AG10803 (cell line): Measurements from ENCODE around the gene SLC6A18.

ENCODE experiments used
- DNase-seq: peaks from one replicate; pipeline ENCODE4 v3.0.0; 2010; ENCODE audit warnings: low read depth
- H3K4me3 ChIP-seq: 2 replicates; pipeline ENCODE4 v1.5.1; 2011; ENCODE audit warnings: mild to moderate bottlenecking, low read length, control low read depth
- CTCF ChIP-seq: conservative IDR thresholded peaks from 2 replicates; pipeline ENCODE4 v1.5.1; 2011; ENCODE audit warnings: mild to moderate bottlenecking, low read length, control low read depth, inconsistent platforms

The SLC6A18 gene

DNA sequence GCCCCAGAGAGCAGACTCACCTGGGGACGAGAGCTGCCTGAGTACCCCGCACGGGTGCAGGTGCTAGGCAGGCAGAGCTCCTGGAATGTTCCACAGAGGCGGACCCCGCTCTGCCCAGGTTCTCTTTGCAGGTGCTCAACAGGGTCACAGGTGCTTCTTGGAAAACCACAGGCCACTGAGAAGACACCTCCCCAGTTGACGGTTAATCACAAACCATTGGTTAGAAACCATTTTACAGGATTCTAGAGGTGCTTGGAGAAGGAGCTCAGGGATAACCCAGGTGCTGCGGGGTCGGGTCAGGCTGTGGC, 41.1 kb upstream of the SLC6A18 start:
- H3K4me3 ChIP-seq, result no peak overlapping the region
- no peak for DNase-seq
- no peak for TF ChIP-seq CTCF

DNA sequence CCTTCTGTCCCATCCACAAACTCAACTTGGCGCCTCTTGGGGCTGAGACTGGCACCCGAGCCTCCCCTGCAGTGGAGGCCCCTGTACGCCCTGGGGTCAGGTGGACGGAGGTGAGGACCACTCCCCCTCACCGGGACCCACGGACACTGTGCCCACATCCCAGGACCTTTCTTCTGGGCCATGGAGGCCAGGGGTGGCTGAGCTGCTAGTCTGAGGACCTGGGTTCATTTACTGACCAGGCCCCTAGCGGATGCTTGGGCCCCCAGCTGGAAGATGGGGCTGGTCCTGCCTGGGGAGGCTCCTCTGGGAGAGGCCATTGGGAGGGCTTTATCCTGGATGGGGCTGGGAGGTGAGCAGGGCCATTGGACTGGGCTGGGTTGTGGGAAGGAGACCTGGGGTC, 40.7 kb upstream of the SLC6A18 start:
- TF ChIP-seq CTCF, result no peak
- no peak overlapping the region for H3K4me3 ChIP-seq
- no peak for DNase-seq

DNA sequence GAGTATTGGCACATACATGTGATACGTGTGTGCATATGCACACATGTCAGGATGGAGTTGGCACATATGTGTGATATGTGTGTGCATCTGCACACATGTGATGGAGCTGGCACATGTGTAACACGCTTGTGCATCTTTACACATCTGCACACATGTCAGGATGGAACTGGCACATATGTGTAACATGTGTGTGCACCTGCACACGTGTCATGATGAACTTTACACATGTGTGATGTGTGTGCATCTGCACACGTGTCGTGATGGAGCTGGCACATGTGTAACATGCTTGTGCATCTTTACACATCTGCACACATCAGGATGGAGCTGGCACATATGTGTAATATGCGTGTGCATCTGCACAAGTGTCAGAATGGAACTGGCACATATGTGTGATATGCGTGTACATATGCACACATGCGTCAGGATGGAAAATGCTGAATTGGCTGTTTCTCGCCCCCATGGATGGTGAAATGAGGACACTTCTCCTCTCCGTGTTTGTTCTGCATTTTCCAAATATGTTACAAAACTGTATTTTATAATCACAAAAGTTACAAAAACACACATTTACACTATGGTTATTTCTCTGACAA, 40.0 kb upstream of the SLC6A18 start:
- DNase-seq, result no peak
- TF ChIP-seq CTCF, result no peak
- no peak overlapping the region for H3K4me3 ChIP-seq

DNA sequence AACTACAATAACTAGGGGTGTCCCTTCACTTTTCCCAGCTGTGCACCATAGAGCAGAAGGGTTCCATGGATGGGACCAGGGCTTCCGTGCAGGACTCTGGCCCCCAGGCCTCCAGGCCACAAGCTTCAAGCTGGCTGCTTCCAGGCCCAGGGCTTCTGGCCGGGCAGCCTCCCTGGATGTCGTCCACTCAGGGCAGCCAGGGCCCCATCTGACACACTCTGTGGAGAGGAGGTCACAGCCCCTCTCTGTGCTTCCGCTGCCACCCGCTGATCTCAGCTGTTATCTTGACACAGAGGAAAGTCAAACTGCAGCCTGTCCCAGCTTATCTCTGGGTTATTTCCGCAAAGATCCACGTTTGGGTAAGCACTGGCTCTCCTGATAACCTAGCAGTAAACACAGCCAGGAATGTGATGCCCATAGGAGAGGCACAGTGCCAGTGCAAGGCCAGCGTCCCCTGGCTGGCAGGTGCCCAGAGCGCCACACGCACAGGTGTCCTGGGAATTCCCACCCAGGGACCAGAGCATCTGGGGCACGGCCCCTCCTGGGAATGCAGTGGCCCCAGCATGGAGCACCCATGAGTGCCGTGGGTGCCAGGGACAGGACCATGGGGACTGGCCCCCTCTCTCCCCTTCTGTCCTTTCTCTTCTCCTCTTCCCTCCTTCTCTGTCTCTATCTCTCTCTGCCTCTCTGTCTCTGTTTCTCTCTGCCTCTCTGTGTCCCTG, 39.4 kb upstream of the SLC6A18 start:
- H3K4me3 ChIP-seq, result no peak overlapping the region
- TF ChIP-seq CTCF, result no peak
- DNase-seq, result no peak

DNA sequence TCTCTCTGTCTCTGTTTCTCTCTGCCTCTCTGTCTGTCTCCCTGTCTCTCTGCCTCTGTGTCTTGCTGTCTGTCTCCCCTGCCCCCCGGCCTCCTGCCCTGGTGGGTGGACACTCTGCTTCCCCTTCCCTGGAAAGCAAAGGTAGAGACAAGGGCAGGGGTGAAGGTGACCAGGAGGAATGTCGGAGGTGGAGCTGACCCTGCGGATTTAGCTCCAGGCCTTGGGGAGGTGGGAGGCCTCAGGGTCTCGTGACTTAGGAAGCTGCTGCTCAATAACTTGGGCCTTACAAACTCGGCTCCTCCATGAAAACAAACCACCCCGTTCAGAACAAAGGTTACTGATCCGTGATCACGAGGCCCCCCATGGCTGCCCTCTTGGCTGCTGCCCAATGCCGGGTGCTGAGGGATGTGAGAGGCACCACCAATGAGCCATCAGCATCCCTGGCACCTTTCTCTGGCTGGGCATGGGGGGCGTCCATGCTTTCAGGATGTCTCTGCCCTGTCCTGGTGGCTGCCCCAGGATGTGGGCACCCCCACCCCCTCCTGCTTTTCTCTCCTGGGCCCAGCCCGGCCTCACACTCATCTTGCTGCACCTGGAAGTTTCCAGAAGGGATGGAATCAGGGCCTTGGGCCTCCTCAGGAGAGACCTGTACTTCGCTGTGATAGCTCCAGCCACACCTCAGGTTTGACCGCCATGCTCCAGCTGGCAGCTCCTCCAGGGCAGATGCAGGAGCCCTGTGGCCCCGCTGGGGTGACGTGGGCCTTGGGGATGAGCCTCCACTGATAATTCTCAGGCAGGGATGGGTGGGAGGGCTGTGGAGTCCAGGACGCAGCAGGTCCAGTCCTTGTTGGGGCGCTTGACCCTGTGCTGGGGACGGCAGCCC, 38.6 kb upstream of the SLC6A18 start:
- no peak for TF ChIP-seq CTCF

DNA sequence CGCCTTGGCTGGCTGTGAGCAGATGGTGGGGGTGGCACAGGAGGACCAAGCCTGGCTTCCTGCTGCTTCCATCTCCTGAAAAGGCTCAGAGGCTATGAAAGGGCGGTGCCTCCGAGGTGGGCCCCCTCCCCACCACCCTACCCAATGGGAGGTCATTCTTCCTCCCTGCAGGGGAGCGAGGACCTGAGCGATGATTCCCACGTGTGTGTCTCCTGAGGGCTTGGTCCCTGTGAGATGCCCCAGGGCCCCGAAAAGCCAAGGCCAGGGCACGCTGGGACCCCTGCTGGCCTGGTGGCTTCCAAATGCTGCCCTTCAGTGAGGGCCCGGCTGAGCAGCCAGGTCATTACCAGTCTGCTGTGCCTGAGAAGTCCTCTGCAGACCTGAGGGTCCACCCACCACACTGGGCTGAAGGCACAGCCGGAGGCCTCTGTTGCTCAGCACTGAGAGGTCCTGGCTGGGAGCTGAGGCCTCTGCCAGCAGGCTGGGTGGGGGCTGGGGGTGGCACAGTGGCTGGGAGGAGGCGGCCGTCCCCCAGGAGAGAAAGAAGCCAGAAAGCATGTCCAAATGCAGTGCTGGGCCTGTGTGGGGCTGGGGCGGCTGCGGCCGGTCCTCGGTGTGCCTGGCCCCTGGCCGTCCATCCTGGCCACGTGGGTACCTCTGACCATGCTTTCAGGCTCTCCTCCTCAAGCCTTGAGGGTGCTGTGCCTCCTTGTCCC, 37.8 kb upstream of the SLC6A18 start:
- no peak for TF ChIP-seq CTCF
- no peak overlapping the region for H3K4me3 ChIP-seq
- DNase-seq, result no peak

More for the DNA sequence above, 38.6 kb upstream of the SLC6A18 start:
- no peak for DNase-seq
- no peak overlapping the region for H3K4me3 ChIP-seq
